ENCODE data around the gene CRIP1.

Gene CRIP1

DNA sequence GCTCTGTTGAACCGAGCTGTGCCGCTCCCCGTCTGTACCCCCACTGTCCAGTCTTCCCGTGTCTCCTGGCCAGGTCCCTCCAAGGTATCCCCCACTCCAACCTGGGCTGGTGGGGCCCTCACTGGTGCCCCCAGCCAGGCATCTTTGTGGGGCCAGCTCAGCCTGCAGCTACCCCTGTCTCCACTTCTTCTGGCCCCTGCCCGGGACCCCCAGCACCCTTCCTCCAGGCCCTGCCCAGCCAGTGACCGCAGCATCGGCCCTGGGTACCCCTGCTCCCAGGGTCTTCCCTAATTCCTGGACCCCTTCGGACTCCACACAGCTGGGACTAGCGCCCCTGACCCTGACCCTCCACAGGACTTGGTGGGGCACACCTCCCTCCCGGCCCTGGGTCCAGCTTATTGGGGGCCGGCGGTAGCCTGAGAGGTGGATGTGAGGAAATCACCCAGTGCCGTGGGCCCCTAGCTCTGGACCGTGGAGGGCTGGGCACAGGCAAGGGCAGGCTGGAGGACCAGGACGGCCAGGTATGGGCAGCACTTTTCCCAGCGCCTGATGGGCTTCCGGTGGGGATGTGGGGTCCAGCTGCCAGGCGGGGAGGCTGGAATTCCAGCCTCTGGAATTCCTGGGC is 4.1 kb upstream of the CRIP1 start:
- TF ChIP-seq JUND (IDR thresholded peaks at IDR 0.05; ENCODE audit: low read depth) = no peak
- in situ Hi-C loops (cut with HindIII; ENCODE audit: low pct_unique_long_range_greater_than_20kb, low sequenced_read_pairs) = no loop called here

DNA sequence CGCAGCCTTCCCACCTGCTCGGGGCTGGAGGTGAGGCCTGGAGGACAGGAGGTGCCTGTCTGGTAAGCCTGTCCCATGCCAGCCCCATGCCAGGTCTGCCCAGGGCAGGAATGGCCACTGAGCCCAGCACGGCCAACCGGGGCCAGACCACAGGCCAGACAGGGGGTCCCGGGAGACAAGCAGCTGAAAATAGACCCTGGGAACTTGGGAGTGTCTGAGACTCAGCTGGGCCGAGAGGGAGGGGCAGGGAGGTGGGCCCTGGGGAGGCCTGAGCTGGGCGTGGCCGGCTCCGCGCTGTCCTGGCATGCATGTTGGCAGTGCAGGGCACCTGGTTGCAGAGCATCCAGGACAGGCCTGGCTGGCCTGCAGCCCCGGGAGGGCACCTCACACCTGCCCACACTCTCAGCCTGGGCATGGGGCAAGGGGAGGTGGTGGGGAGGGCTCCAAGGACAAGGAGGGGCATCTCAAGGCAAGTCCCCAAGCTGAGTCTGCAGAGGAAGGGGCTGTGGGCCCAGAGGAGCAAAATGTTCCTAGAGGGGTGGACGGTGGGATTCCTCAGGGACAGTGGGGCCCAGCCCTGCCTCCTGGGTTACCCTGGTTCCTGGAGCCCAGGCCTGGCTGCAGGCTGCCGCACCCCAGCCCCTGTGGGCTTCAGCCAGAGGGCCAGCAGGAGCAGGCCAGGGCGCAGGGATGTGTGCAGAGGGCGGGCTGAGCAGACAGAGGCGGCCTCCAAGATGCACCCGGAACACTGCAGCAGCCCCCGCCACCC is 3.2 kb upstream of the CRIP1 start:
- TF ChIP-seq JUND (IDR thresholded peaks at IDR 0.05; ENCODE audit: low read depth) = no peak
- in situ Hi-C loops (cut with HindIII; ENCODE audit: low pct_unique_long_range_greater_than_20kb, low sequenced_read_pairs) = no loop called here
- DNase-seq (ENCODE audit: low read depth in 1 of 2, low spot score in 1 of 2) = no peak

More for the DNA sequence above, 4.1 kb upstream of the CRIP1 start:
- no peak for DNase-seq (ENCODE audit: low read depth in 1 of 2, low spot score in 1 of 2)

DNA sequence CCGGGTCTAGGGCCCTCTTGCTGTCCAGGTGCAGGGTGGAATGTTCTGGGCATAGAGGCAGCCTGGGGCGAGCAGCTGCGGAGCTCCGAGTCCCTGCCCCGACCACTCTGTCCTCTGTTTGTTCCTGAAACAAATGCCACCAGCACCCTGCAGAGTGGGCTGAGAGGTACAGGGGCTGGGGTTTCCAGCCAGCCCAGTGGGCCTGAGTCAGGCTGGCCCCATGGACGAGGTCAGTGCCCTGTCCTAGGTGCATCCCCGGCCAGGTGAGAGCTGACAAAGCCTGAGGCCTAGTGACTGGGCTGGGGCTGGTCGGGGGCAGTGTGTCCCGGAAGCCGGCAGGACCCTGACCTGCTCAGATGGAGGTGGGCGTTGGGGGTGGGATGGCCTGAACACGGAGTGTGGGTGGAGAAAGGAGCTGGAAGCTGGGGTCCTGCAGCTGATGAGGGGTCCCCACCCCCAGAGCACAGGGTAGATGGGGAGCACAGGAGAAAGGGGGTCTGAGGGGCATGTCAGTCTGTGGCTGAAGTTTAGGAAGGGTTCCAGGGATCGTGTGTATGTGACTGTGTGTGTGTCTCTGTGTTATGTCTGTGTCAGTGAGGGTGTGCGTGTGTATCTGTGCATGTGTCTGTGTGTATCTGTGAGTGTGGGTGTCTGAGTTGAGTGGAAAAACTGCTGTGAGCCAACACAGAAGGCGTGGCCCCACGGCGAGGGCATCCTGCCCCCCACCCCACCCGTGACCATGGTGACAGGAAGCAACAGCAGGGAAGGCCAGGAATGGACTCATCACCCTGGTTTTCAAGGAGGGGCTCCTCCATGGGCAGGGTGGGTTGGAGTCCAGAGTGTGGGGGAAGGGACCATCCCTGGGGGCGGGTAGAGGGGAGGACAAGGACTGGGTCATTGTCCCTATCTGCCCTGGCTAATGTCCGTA is 2.4 kb upstream of the CRIP1 start:
- TF ChIP-seq JUND (IDR thresholded peaks at IDR 0.05; ENCODE audit: low read depth) = no peak
- DNase-seq (ENCODE audit: low read depth in 1 of 2, low spot score in 1 of 2) = no peak
- in situ Hi-C loops (cut with HindIII; ENCODE audit: low pct_unique_long_range_greater_than_20kb, low sequenced_read_pairs) = no loop called here

DNA sequence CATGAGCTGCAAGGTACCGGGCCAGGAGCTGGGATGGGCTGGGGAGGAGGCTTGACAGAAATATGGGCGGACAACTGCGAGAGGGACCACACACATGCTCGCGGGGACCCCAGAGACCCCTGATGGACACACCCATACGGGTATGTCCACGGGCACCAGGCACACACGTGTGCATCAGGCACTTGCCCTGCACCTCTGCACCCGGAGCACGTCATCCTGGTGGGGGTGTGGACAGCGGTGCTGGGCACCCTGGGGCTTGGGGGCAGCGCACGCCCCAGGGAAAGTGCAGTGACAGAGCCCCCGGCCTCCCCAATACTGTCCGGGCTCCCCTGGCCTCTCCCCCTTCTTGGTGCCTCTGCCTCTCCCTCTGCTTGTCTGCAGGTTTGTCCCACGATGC is 1.7 kb upstream of the CRIP1 start:
- TF ChIP-seq JUND (IDR thresholded peaks at IDR 0.05; ENCODE audit: low read depth) = no peak
- DNase-seq (ENCODE audit: low read depth in 1 of 2, low spot score in 1 of 2) = no peak
- in situ Hi-C loops (cut with HindIII; ENCODE audit: low pct_unique_long_range_greater_than_20kb, low sequenced_read_pairs) = no loop called here

DNA sequence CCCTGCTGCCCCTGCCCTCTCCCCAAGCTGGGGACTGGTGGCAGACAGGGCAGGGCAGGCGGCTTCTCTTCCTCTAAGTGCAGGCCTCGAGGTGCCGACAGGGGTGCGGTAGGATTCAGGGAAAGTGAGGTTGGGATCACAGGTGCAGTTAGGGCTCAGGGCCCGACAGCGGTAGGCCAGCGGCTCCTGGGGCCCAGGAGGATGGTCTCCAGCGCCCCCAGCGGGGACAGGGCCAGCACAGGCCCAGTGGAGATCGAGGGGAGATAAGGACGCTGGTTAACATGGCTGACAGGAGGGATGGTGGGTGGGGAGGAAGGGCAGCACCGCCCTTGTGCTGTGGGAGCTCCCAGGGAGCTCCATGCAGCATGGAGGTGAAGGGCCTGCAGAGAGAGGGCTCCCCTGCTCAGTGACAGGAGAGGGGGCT is 935 bp upstream of the CRIP1 start:
- in situ Hi-C loops (cut with HindIII; ENCODE audit: low pct_unique_long_range_greater_than_20kb, low sequenced_read_pairs) = no loop called here
- peak; percentile 51 to 84 for DNase-seq (ENCODE audit: low read depth in 1 of 2, low spot score in 1 of 2)
- no peak for TF ChIP-seq JUND (IDR thresholded peaks at IDR 0.05; ENCODE audit: low read depth)

DNA sequence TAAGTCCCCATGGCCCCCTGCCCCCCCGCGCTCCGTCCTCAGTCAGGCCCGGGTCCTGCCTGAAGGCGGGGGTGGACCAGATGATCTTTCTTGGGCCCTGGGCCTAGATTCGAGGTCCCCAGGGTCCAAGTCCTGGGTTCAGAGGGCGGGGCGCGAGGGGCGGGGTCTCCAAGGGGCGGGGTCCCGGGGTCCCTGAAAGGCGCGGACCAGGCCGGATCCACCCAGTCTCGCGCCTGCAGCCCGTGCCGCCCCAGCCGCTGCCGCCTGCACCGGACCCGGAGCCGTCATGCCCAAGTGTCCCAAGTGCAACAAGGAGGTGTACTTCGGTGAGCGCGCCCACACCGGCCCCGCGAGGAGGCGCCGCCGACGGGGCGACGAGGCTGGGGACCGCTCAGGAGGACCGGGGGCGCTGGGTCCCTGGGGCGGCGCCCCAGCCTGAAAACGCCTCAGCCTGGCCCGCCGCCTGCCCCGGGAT is 325 bp downstream of the CRIP1 start:
- in situ Hi-C loops (cut with HindIII; ENCODE audit: low pct_unique_long_range_greater_than_20kb, low sequenced_read_pairs) = no loop called here
- peak in 1 of 2 experiments; percentile 76 for DNase-seq (ENCODE audit: low read depth in 1 of 2, low spot score in 1 of 2)
- TF ChIP-seq JUND (IDR thresholded peaks at IDR 0.05; ENCODE audit: low read depth) = no peak

DNA sequence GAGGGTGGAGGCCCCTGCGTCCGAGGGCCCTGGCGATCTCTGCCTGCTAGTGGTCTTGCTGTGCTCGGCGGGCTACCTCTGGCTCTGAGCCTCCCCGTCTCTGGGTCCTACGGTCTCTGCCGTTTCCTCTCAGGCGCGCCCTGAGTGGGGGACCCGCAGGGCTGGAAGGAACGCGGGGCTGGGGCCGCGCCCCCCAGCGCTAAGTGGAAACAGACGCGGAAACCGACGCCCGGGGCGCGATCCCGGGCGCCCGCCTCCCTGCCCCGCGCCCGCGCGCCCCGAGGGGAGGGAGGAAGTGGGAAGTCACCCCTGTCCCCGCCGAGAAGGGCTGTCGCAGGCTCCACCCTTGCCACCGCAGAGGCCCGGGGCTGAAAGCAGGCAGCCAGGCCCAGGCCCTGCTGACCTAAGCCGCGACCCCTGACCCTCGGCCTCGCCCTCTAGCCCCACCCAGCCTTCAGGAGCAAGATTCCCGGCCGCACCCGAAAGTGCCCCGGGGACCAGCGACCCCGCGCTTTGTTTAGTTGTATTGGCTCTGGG is 831 bp downstream of the CRIP1 start:
- peak in 1 of 2 experiments; percentile 62 for DNase-seq (ENCODE audit: low read depth in 1 of 2, low spot score in 1 of 2)
- in situ Hi-C loops (cut with HindIII; ENCODE audit: low pct_unique_long_range_greater_than_20kb, low sequenced_read_pairs) = no loop called here

DNA sequence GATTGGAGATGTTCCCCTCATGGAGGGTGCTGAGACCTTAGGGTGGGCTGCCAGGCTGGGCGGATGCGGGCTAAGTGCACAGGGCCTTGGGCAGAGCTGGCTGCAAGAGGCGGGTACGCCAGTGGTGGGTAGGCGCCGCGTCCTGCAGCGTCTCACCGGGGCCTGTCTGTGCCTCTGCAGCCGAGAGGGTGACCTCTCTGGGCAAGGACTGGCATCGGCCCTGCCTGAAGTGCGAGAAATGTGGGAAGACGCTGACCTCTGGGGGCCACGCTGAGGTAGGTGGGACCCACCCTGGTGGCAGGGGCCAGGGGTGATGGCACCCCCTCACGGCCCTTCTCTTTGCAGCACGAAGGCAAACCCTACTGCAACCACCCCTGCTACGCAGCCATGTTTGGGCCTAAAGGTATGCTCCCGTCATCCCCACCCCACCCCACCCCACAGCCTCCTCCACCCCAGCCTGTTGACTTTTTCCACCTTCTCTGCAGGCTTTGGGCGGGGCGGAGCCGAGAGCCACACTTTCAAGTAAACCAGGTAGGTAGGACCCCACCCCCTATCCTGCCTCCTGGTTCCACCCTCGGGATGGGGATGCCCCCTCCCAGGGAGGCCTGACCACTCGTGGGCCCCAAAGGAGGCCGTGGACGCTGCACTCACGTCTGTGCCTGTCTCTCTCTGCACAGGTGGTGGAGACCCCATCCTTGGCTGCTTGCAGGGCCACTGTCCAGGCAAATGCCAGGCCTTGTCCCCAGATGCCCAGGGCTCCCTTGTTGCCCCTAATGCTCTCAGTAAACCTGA is 1.5 kb downstream of the CRIP1 start:
- TF ChIP-seq JUND (IDR thresholded peaks at IDR 0.05; ENCODE audit: low read depth) = no peak
- in situ Hi-C loops (cut with HindIII; ENCODE audit: low pct_unique_long_range_greater_than_20kb, low sequenced_read_pairs) = no loop called here
- DNase-seq (ENCODE audit: low read depth in 1 of 2, low spot score in 1 of 2) = peak in 1 of 2 experiments; percentile 69

More for the DNA sequence above, 831 bp downstream of the CRIP1 start:
- no peak for TF ChIP-seq JUND (IDR thresholded peaks at IDR 0.05; ENCODE audit: low read depth)

DNA sequence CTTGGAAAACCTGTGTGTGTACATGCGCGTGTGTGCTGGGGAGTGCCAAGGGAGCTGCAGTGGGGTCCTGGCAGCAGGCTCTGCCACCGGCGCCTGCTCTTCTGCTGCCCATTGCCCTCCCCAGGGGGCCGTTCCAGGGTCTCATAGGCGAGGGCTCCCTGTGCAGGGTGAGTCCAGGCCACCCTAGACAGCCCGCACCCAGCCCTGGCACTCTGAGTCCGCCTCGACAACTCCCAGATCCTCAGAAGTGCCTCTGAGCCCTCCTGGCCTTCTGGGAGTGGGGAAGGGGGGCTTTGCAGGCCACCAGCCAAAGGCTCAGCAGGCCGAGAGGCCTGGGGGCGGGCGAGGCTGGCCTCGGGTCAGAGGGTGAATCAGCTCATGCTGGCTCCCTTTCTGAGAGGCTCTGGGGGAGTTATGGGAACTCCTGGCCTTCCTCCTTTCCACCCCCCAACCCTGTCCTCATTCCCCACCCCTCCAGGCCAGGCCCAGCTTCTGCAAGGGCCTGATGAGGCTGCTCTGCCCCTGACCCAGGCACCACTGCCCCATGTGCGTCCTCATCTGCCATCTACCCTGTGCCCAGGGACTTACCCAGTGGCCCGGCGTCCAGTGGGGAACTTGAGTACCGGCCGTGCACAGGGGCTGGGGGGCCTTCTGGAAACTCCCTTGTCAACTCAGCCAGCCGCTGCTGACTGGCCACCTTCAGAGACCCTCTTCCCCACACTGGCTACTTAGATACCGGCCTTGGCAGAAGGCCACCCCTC is 2.3 kb downstream of the CRIP1 start:
- in situ Hi-C loops (cut with HindIII; ENCODE audit: low pct_unique_long_range_greater_than_20kb, low sequenced_read_pairs) = no loop called here
- no peak for TF ChIP-seq JUND (IDR thresholded peaks at IDR 0.05; ENCODE audit: low read depth)
- no peak for DNase-seq (ENCODE audit: low read depth in 1 of 2, low spot score in 1 of 2)

DNA sequence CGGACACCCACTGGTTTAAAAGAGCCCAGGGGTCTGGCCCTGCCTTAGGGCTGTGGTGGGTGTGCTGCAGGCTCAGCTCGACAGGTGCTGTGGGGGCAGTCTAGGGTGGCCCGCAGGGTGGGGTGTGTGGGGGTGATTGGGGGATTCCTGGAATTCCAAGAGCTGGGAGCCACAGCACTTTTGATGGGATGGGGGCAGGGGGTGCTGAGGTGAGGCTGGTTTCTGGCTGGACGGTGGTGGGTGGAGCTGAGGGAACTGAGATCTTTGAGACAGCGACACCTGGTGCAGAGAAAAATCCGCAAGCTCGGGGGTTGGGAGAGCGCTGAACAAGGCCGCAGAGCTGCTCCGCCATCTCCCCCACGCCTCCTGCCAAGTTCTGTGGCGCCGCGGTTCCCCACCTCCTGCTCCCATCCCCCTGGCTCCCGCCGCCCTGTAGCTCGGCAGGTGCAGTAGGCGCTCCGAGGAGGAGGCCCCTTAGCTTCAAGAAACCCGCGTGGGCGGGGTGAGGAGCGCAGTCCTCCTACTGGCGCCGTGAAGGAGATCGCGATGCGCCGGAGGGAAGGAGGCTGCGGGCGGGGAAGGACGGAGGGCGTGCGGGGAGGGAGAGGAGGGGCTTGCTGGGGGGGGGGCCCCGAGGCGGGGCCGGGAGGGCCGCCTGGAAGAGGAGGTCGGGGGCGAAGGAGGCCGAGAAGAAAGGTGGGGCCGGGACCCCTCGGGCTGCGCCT is 3.0 kb downstream of the CRIP1 start:
- in situ Hi-C loops (cut with HindIII; ENCODE audit: low pct_unique_long_range_greater_than_20kb, low sequenced_read_pairs) = no loop called here
- no peak for TF ChIP-seq JUND (IDR thresholded peaks at IDR 0.05; ENCODE audit: low read depth)
- DNase-seq (ENCODE audit: low read depth in 1 of 2, low spot score in 1 of 2) = peak; percentile 74 to 97

DNA sequence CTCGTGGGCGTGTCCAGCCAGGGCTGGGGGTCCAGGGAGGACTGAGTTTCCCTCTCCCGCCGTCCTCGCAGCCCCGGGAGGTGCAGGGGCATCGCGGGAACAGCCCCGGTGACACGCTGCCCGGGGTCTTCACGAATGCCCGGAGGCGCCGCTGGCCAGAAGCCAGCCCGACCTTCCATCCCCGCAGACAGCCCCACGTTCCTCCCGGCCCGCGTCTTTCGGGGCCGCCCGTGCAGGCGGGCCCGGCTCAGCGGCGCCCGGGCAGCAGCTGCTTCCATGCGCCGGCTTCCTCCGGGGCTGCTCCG is 3.5 kb downstream of the CRIP1 start:
- TF ChIP-seq JUND (IDR thresholded peaks at IDR 0.05; ENCODE audit: low read depth) = no peak
- in situ Hi-C loops (cut with HindIII; ENCODE audit: low pct_unique_long_range_greater_than_20kb, low sequenced_read_pairs) = no loop called here
- no peak for DNase-seq (ENCODE audit: low read depth in 1 of 2, low spot score in 1 of 2)

Measured in T47D (cell line).